Fibroblast of lung (primary cell): ENCODE data around the gene LIPG. TPM values are rescaled to one million over a fixed set of nuclear protein-coding genes. Genes with fewer than 3 reads are reported as not detected.

Experiments used
- DNase-seq, 2 donors: peaks; one replicate each; pipeline versions ENCODE4 v3.0.0 to v3.0.0-alpha.2; 2010; ENCODE audit warnings: low read depth in 2 of 2
- H2AFZ ChIP-seq: 2 replicates; pipeline ENCODE4 v1.5.1; 2012; ENCODE audit warnings: low read length, control low read depth, inconsistent platforms
- H3K27ac ChIP-seq: 2 replicates; pipeline ENCODE4 v1.5.1; 2011; ENCODE audit warnings: low read length, control low read depth; ENCODE audit not compliant: insufficient read depth
- H3K27me3 ChIP-seq: 2 replicates; pipeline ENCODE4 v1.5.1; 2011; ENCODE audit warnings: mild to moderate bottlenecking, low read length; ENCODE audit not compliant: control insufficient read depth, insufficient read depth
- H3K36me3 ChIP-seq: 2 replicates; pipeline ENCODE4 v1.5.1; 2011; ENCODE audit warnings: low read length; ENCODE audit not compliant: control insufficient read depth, insufficient read depth
- H3K4me1 ChIP-seq: 2 replicates; pipeline ENCODE4 v1.5.1; 2011; ENCODE audit warnings: low read length; ENCODE audit not compliant: control insufficient read depth, insufficient read depth; ENCODE audit errors: extremely low read depth
- H3K4me2 ChIP-seq: 2 replicates; pipeline ENCODE4 v1.5.1; 2011; ENCODE audit warnings: low read length, control low read depth; ENCODE audit not compliant: insufficient read depth; ENCODE audit errors: extremely low read depth
- H3K4me3 ChIP-seq, 4 experiments: fragments of 200-600 bp in 1 of 4; sonication (generic) in 1 of 4; replicated peaks in 1 of 4; 2 replicates each; pipeline ENCODE4 v1.5.1; 2011 to 2016; ENCODE audit warnings: low read length in 4 of 4, low read depth in 3 of 4, mild to moderate bottlenecking in 3 of 4, control low read depth in 2 of 4, inconsistent platforms in 1 of 4, mixed read lengths in 1 of 4; ENCODE audit not compliant: insufficient read depth in 1 of 4; ENCODE audit errors: control extremely low read depth in 1 of 4
- H3K79me2 ChIP-seq: 2 replicates; pipeline ENCODE4 v1.5.1; 2012; ENCODE audit warnings: mild to moderate bottlenecking, low read length, inconsistent platforms; ENCODE audit not compliant: control insufficient read depth, insufficient read depth
- H3K9ac ChIP-seq: 2 replicates; pipeline ENCODE4 v1.5.1; 2011; ENCODE audit warnings: mild to moderate bottlenecking, low read length, control low read depth; ENCODE audit not compliant: insufficient read depth
- H3K9me3 ChIP-seq: 2 replicates; pipeline ENCODE4 v1.5.1; 2012; ENCODE audit warnings: low read depth, low read length; ENCODE audit not compliant: control insufficient read depth, insufficient read depth
- H4K20me1 ChIP-seq: 2 replicates; pipeline ENCODE4 v1.5.1; 2011; ENCODE audit warnings: low read length; ENCODE audit not compliant: control insufficient read depth, insufficient read depth; ENCODE audit errors: extremely low read depth
- EZH2 ChIP-seq: IDR thresholded peaks from 2 replicates; pipeline ENCODE4 v1.5.1; 2012; ENCODE audit warnings: low read length, control low read depth, mild to moderate bottlenecking; ENCODE audit errors: missing control alignments
- polyA plus RNA-seq, 2 donors: library from polyadenylated mRNA; depleted of rRNA in 1 of 2; stranded (reverse) in 1 of 2; unstranded in 1 of 2; fragments of >200 nt; gene quantifications; 2 replicates each; pipeline ENCODE4 v1.2.1, GENCODE V29; 2011 to 2012; ENCODE audit warnings: missing spikeins in 1 of 2
- total RNA-seq: library from RNA; depleted of rRNA; stranded (reverse); fragments of >200 nt; gene quantifications from 2 replicates; pipeline ENCODE4 v1.2.1, GENCODE V29; 2014
- TF ChIP-seq, protein P1 (sequence below), 2 donors: IDR thresholded peaks in 1 of 2; conservative IDR thresholded peaks in 1 of 2; 1 replicate in 1 of 2; 2 replicates in 1 of 2; pipeline ENCODE4 v1.5.1; 2011 to 2012; ENCODE audit warnings: low read length in 2 of 2, control low read depth in 1 of 2, inconsistent platforms in 1 of 2, low read depth in 1 of 2, mild to moderate bottlenecking in 1 of 2

The LIPG gene
- total and polyA plus RNA-seq, 2 donors (not counting 1 experiment from before 2014, with no cell fraction given) = 0.30 to 0.50 TPM

DNA sequence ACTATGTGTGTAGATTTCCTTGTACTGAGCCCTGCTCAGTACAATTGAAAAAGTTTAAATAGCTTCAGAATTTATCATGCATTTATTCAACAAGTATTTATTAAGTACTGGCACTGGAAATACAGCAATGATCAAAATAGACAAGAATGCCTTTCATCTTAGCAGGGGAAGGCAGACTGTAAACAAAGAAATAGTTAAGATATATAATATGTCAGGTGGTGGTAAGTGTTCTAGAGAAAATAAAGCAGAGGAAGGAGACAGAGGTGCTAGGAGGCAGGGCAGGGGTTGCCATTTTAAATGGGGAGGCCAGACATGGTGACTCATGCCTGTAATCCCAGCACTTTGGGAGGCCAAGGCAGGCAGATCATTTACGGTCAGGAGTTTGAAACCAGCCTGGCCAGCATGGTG is 13.6 kb upstream of the LIPG start:
- Histone ChIP-seq H3K79me2 (no peaks in the 10 kb centered on the region), H2AFZ (no peak overlapping the region), H3K36me3 (no peaks in the 10 kb centered on the region), H4K20me1 (no peaks in the 10 kb centered on the region), H3K4me3 (no peak overlapping the region), H3K4me1 (no peaks in the 10 kb centered on the region), H3K4me2 (no peak overlapping the region), H3K27ac (no peak overlapping the region), H3K9me3 (no peaks in the 10 kb centered on the region), H3K9ac (no peak overlapping the region), H3K27me3 (no peaks in the 10 kb centered on the region)
- peak; percentile 71 to 92 for DNase-seq
- TF ChIP-seq, protein P1, sequence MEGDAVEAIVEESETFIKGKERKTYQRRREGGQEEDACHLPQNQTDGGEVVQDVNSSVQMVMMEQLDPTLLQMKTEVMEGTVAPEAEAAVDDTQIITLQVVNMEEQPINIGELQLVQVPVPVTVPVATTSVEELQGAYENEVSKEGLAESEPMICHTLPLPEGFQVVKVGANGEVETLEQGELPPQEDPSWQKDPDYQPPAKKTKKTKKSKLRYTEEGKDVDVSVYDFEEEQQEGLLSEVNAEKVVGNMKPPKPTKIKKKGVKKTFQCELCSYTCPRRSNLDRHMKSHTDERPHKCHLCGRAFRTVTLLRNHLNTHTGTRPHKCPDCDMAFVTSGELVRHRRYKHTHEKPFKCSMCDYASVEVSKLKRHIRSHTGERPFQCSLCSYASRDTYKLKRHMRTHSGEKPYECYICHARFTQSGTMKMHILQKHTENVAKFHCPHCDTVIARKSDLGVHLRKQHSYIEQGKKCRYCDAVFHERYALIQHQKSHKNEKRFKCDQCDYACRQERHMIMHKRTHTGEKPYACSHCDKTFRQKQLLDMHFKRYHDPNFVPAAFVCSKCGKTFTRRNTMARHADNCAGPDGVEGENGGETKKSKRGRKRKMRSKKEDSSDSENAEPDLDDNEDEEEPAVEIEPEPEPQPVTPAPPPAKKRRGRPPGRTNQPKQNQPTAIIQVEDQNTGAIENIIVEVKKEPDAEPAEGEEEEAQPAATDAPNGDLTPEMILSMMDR (conservative IDR thresholded peaks at IDR 0.05 in 1 of 2, IDR thresholded peaks at IDR 0.05 in 1 of 2; ENCODE audit: low read depth in 1 of 2, low read length in 2 of 2) = no peak
- no peak for TF ChIP-seq EZH2

DNA sequence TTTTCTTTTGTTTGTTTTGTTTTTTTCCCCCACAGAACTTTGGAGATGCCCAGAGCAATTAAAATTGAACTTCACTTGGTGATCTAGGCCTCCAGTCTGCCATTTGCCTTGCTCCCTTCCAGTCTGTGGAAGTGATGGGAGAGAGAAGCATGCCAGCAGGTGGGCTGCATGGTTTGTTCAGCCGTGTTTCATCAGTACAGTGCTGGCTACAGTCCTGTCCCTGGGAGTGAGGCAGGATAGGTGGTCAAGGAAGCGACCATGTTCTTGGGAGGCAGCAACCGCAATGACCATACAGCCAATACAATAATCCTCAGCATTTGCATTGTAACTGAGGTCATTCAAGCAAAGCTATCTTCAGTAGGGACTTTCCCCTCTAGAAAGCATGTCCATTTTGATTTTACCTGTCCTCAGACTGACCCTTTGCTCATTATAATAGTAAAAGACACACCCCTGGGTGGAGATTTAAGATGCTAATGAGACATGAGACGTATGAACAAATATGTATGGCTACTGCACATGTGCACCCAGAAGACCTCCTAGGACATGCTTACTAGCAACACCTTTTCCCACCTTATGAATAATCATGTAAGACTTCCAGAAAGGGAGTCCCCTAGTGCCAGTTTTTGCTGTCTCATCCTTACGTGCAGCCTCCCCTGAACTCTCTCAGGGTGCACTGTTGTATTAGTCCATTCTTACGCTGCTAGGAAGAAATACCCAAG is 11.1 kb upstream of the LIPG start:
- no peaks in the 10 kb centered on the region for H3K36me3 ChIP-seq
- no peaks in the 10 kb centered on the region for H3K79me2 ChIP-seq
- H3K9ac ChIP-seq = no peak overlapping the region
- no peak overlapping the region for H3K27ac ChIP-seq
- H2AFZ ChIP-seq = no peak overlapping the region
- DNase-seq = no peak
- H3K9me3 ChIP-seq = no peaks in the 10 kb centered on the region
- no peaks in the 10 kb centered on the region for H3K4me1 ChIP-seq
- no peaks in the 10 kb centered on the region for H4K20me1 ChIP-seq
- no peak overlapping the region for H3K4me2 ChIP-seq
- H3K4me3 ChIP-seq = no peak overlapping the region
- TF ChIP-seq, protein P1 (conservative IDR thresholded peaks at IDR 0.05 in 1 of 2, IDR thresholded peaks at IDR 0.05 in 1 of 2; ENCODE audit: low read depth in 1 of 2, low read length in 2 of 2) = no peak
- no peak for TF ChIP-seq EZH2
- H3K27me3 ChIP-seq = no peaks in the 10 kb centered on the region

DNA sequence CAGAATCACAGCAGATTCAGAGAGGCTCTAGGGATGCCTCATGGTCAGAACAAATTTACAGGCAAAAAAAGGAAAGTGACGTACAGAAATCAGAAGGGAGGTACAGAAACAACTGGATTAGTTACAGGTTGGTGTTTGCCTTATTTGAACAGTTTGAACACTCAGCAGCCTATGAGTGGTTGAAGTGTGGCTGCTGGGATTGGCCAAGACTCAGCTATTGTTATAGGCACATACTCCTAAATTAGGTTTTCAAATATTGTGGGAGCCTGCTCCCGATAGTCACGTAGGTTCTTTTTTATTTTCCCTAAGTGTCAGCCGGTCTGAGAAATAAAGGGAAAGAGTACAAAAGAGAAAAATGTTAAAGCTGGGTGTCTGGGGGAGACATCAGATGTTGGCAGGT is 8.9 kb upstream of the LIPG start:
- Histone ChIP-seq H3K4me1 (no peaks in the 10 kb centered on the region), H4K20me1 (no peaks in the 10 kb centered on the region), H3K9me3 (no peaks in the 10 kb centered on the region), H3K27me3 (no peaks in the 10 kb centered on the region), H3K79me2 (no peaks in the 10 kb centered on the region), H3K9ac (no peak overlapping the region), H3K4me3 (no peak overlapping the region), H3K4me2 (no peak overlapping the region), H3K27ac (no peak overlapping the region), H3K36me3 (no peaks in the 10 kb centered on the region), H2AFZ (no peak overlapping the region)
- TF ChIP-seq EZH2 = no peak
- TF ChIP-seq, protein P1 (conservative IDR thresholded peaks at IDR 0.05 in 1 of 2, IDR thresholded peaks at IDR 0.05 in 1 of 2; ENCODE audit: low read depth in 1 of 2, low read length in 2 of 2) = no peak
- no peak for DNase-seq
